Osteoblast (primary cell): ENCODE data around the gene ACOT7. TPM values are rescaled to one million over a fixed set of nuclear protein-coding genes. Genes with fewer than 3 reads are reported as not detected.
A peak's percentile ranks its signal among the peaks of the same experiment; 100 is the strongest.

Experiments
- DNase-seq: peaks from one replicate; pipeline ENCODE4 v3.0.0; 2011; ENCODE audit warnings: low spot score, mixed read lengths; ENCODE audit not compliant: insufficient read length; ENCODE audit errors: missing footprints
- H2AFZ ChIP-seq: 2 replicates; pipeline ENCODE4 v1.6.0; 2011; ENCODE audit warnings: mild to moderate bottlenecking, low read length
- H3K27ac ChIP-seq: 2 replicates; pipeline ENCODE4 v1.5.1; 2011; ENCODE audit warnings: mild to moderate bottlenecking, low read depth, low read length, moderate library complexity
- H3K27me3 ChIP-seq: 2 replicates; pipeline ENCODE4 v1.6.0; 2012; ENCODE audit warnings: mild to moderate bottlenecking, control low read depth, inconsistent platforms, low read length, moderate library complexity; ENCODE audit not compliant: insufficient read depth
- H3K36me3 ChIP-seq: 2 replicates; pipeline ENCODE4 v1.5.1; 2011; ENCODE audit warnings: mild to moderate bottlenecking, low read length, control low read depth, moderate library complexity; ENCODE audit not compliant: insufficient read depth
- H3K4me1 ChIP-seq: 2 replicates; pipeline ENCODE4 v1.5.1; 2011; ENCODE audit warnings: mild to moderate bottlenecking, low read length, control low read depth, moderate library complexity; ENCODE audit not compliant: insufficient read depth
- H3K4me2 ChIP-seq: 2 replicates; pipeline ENCODE4 v1.6.0; 2011; ENCODE audit warnings: mild to moderate bottlenecking, low read length; ENCODE audit not compliant: insufficient read depth
- H3K4me3 ChIP-seq: fragments of 200-600 bp; sonication (generic); 3 replicates; pipeline ENCODE4 v1.5.1; 2012; ENCODE audit warnings: mild to moderate bottlenecking, low read length, inconsistent platforms; ENCODE audit not compliant: insufficient read depth
- H3K79me2 ChIP-seq: 2 replicates; pipeline ENCODE4 v1.6.0; 2012; ENCODE audit warnings: mild to moderate bottlenecking, low read length, control low read depth, inconsistent platforms; ENCODE audit not compliant: insufficient read depth
- H3K9me3 ChIP-seq: 2 replicates; pipeline ENCODE4 v1.5.1; 2011; ENCODE audit warnings: low read depth, low read length, control low read depth
- H4K20me1 ChIP-seq: 2 replicates; pipeline ENCODE4 v1.6.0; 2012; ENCODE audit warnings: mild to moderate bottlenecking, low read length, control low read depth; ENCODE audit not compliant: insufficient read depth
- CTCF ChIP-seq: IDR thresholded peaks from 2 replicates; pipeline ENCODE4 v1.5.1; 2011; ENCODE audit warnings: mild to moderate bottlenecking, low read depth, low read length, moderate library complexity; ENCODE audit errors: extremely low read depth
- total RNA-seq: library from RNA; depleted of rRNA; stranded (reverse); fragments of >200 nt; gene quantifications from 2 replicates; pipeline ENCODE4 v1.2.3, GENCODE V29; 2012

The ACOT7 gene
- total RNA-seq, 1 donor, result 10.9 TPM

GRCh38 chr1:6329851-6330250, 63.7 kb downstream of the ACOT7 start:
- H3K36me3 ChIP-seq, result no peaks in the 10 kb centered on the region
- no peak for TF ChIP-seq CTCF
- H4K20me1 ChIP-seq, result no peaks in the 10 kb centered on the region
- peaks cover 18% of the 10 kb centered on the region for H3K4me1 ChIP-seq
- no peaks in the 10 kb centered on the region for H3K27me3 ChIP-seq
- peak overlapping the region; percentile 31 for H2AFZ ChIP-seq
- no peaks in the 10 kb centered on the region for H3K9me3 ChIP-seq
- peak overlapping the region; percentile 20 for H3K4me2 ChIP-seq
- H3K4me3 ChIP-seq, result no peak overlapping the region
- H3K27ac ChIP-seq, result peak overlapping the region; percentile 13
- H3K79me2 ChIP-seq, result no peaks in the 10 kb centered on the region
- DNase-seq, result no peak

- Histone ChIP-seq H3K4me1 (peaks cover 18% of the 10 kb centered on the region), H3K36me3 (no peaks in the 10 kb centered on the region), H3K9me3 (no peaks in the 10 kb centered on the region), H3K4me3 (no peak overlapping the region), H3K27ac (peak overlapping the region; percentile 13), H4K20me1 (no peaks in the 10 kb centered on the region), H2AFZ (peak overlapping the region; percentile 31), H3K79me2 (no peaks in the 10 kb centered on the region), H3K27me3 (no peaks in the 10 kb centered on the region), H3K4me2 (no peak overlapping the region)
- TF ChIP-seq CTCF, result no peak
- no peak for DNase-seq
These were observed 64.2 kb downstream of the ACOT7 start for GRCh38 chr1:6329396-6329795.

GRCh38 chr1:6328696-6329095, 64.9 kb downstream of the ACOT7 start:
- DNase-seq, result no peak
- Histone ChIP-seq H3K4me3 (no peak overlapping the region), H3K4me2 (no peak overlapping the region), H3K27me3 (no peaks in the 10 kb centered on the region), H3K4me1 (peaks cover 18% of the 10 kb centered on the region), H3K79me2 (no peaks in the 10 kb centered on the region), H2AFZ (no peak overlapping the region), H3K9me3 (no peaks in the 10 kb centered on the region), H3K27ac (no peak overlapping the region), H3K36me3 (no peaks in the 10 kb centered on the region), H4K20me1 (no peaks in the 10 kb centered on the region)
- TF ChIP-seq CTCF, result no peak

- TF ChIP-seq CTCF, result no peak
- H2AFZ ChIP-seq, result no peak overlapping the region
- H3K4me3 ChIP-seq, result no peak overlapping the region
- no peaks in the 10 kb centered on the region for H3K36me3 ChIP-seq
- no peak for DNase-seq
- H3K4me2 ChIP-seq, result no peak overlapping the region
- H3K27ac ChIP-seq, result no peak overlapping the region
- H4K20me1 ChIP-seq, result no peaks in the 10 kb centered on the region
- no peaks in the 10 kb centered on the region for H3K9me3 ChIP-seq
- no peaks in the 10 kb centered on the region for H3K27me3 ChIP-seq
- no peaks in the 10 kb centered on the region for H3K79me2 ChIP-seq
- H3K4me1 ChIP-seq, result peaks cover 18% of the 10 kb centered on the region
These were observed 65.5 kb downstream of the ACOT7 start for GRCh38 chr1:6328091-6328490.
